Left ventricle myocardium inferior (tissue), 1 donor: Measurements from ENCODE around the gene TMEM218. TPM values are rescaled to one million over a fixed set of nuclear protein-coding genes. Genes with fewer than 3 reads are reported as not detected.

Experiments used
- DNase-seq: peaks from one replicate; pipeline ENCODE4 v3.0.0-alpha.2; 2020
- H3K27ac ChIP-seq: fragments of 200-600 bp; replicated peaks from 2 replicates; pipeline ENCODE4 v1.8.0; 2021
- H3K27me3 ChIP-seq: fragments of 200-600 bp; 2 replicates; pipeline ENCODE4 v1.8.0; 2021; ENCODE audit warnings: low read depth
- H3K36me3 ChIP-seq: fragments of 200-600 bp; 2 replicates; pipeline ENCODE4 v1.8.0; 2021
- H3K4me1 ChIP-seq: fragments of 200-600 bp; 2 replicates; pipeline ENCODE4 v1.8.0; 2021
- H3K4me3 ChIP-seq: fragments of 200-600 bp; 2 replicates; pipeline ENCODE4 v1.8.0; 2021; ENCODE audit warnings: mild to moderate bottlenecking, moderate library complexity
- H3K9me3 ChIP-seq: fragments of 200-600 bp; replicated peaks from 2 replicates; pipeline ENCODE4 v1.8.0; 2021
- CTCF ChIP-seq: fragments of 200-600 bp; IDR thresholded peaks from 2 replicates; pipeline ENCODE4 v1.8.0; 2021; ENCODE audit warnings: antibody characterized with exemption, mild to moderate bottlenecking, borderline replicate concordance
- intact Hi-C: fragments of 100-400 bp; cut with micrococcal nuclease; formaldehyde crosslinking; loops from one replicate; pipeline ENCODE4 v1.11.0; 2022
- long read RNA-seq: library from polyadenylated mRNA; unstranded; transcript quantifications from one replicate; pipeline ENCODE4 v2.0.0, GENCODE V29; 2021
- total RNA-seq: library from RNA; stranded (reverse); fragmentation: NEBNext Ultra II Directional; extraction: Animal tissue kit (Norgen Biotek cat#: 25700); gene quantifications from one replicate; pipeline ENCODE4 v1.2.1, GENCODE V29; 2021
- donor health status: DM: no; HTN: yes; CAD: no; lungs with severe emphysema.

The TMEM218 gene
- 6.2 TPM for total RNA-seq
- long read RNA-seq, partial matches to known transcripts, result 0 of 3 reads
- long read RNA-seq, other reads (novel, unspliced or antisense), result 2 of 3 reads

- H3K4me3 ChIP-seq, result peak within 1 kb of the TSS; percentile 83
- H3K9me3 ChIP-seq, result no peaks in the 10 kb centered on the region
- DNase-seq, result peak; percentile 100
- intact Hi-C loops, result no loop called here
- H3K27ac ChIP-seq, result peak within 1 kb of the TSS; percentile 78
- peaks cover 14% of the 10 kb centered on the region for H3K4me1 ChIP-seq
- no peaks in the 10 kb centered on the region for H3K36me3 ChIP-seq
- TF ChIP-seq CTCF, result no peak
- H3K27me3 ChIP-seq, result no peaks in the 10 kb centered on the region
Measured at GRCh38 chr11:125111343-125112207, at the start of gene TMEM218. Gene TMEM218, minus strand, starts transcription at chr11:125111626. Its CDS starts 9,385 bp downstream, at chr11:125102241.

GRCh38 chr11:125157953-125158680 is 46.7 kb upstream of the TMEM218 start:
- Histone ChIP-seq H3K27ac (no peak overlapping the region), H3K27me3 (peaks cover 41% of the 10 kb centered on the region), H3K36me3 (no peaks in the 10 kb centered on the region), H3K4me3 (no peak overlapping the region), H3K9me3 (no peaks in the 10 kb centered on the region), H3K4me1 (no peaks in the 10 kb centered on the region)
- TF ChIP-seq CTCF, result no peak
- DNase-seq, result no peak
- intact Hi-C loops, result no loop called here

- TF ChIP-seq CTCF, result no peak
- DNase-seq, result no peak
- Histone ChIP-seq H3K9me3 (no peaks in the 10 kb centered on the region), H3K4me3 (no peak overlapping the region), H3K27me3 (peaks cover 40% of the 10 kb centered on the region), H3K4me1 (no peaks in the 10 kb centered on the region), H3K27ac (no peak overlapping the region), H3K36me3 (no peaks in the 10 kb centered on the region)
- intact Hi-C loops, result no loop called here
Measured at GRCh38 chr11:125157118-125157733, 45.8 kb upstream of the TMEM218 start.

- intact Hi-C loops, result no loop called here
- no peaks in the 10 kb centered on the region for H3K4me1 ChIP-seq
- H3K36me3 ChIP-seq, result no peaks in the 10 kb centered on the region
- TF ChIP-seq CTCF, result no peak
- no peak for DNase-seq
- H3K4me3 ChIP-seq, result no peak overlapping the region
- H3K27me3 ChIP-seq, result peaks cover 40% of the 10 kb centered on the region
- H3K27ac ChIP-seq, result no peak overlapping the region
- H3K9me3 ChIP-seq, result no peaks in the 10 kb centered on the region
Measured at GRCh38 chr11:125156346-125157117, 45.1 kb upstream of the TMEM218 start.

GRCh38 chr11:125155767-125156166 is 44.3 kb upstream of the TMEM218 start:
- H3K9me3 ChIP-seq, result no peaks in the 10 kb centered on the region
- no peak overlapping the region for H3K4me3 ChIP-seq
- H3K27ac ChIP-seq, result no peak overlapping the region
- intact Hi-C loops, result no loop called here
- no peak for DNase-seq
- TF ChIP-seq CTCF, result no peak
- peaks cover 40% of the 10 kb centered on the region for H3K27me3 ChIP-seq
- no peaks in the 10 kb centered on the region for H3K36me3 ChIP-seq
- no peaks in the 10 kb centered on the region for H3K4me1 ChIP-seq
